Activated CD8-positive, alpha-beta T cell treated with anti-CD3 and anti-CD28 coated beads for 36 hours (primary cell): ENCODE data around the gene TUBA3C. TPM values are rescaled to one million over a fixed set of nuclear protein-coding genes. Genes with fewer than 3 reads are reported as not detected.

Experiments
- ATAC-seq: fragments of 200-7000 bp; cut with Tn5 transposase; one replicate; pipeline ENCODE4 v1.10.0; 2021; ENCODE audit warnings: mild to moderate bottlenecking, moderate library complexity
- CTCF ChIA-PET: fragments of 350-600 bp; sonication (Branson Sonifier 250); formaldehyde crosslinking; loops from one replicate; lab custom pipeline; 2021; ENCODE audit warnings: antibody characterized with exemption; lab: Charles Lee
- POLR2A ChIA-PET: fragments of 350-600 bp; sonication (Branson Sonifier 250); formaldehyde crosslinking; loops from one replicate; lab custom pipeline; 2021; ENCODE audit warnings: antibody characterized with exemption; lab: Charles Lee
- DNase-seq: peaks from one replicate; pipeline ENCODE4 v3.0.0-alpha.2; 2020
- H3K27ac Mint-ChIP-seq: one replicate; pipeline ENCODE4 v1.8.0; 2021; ENCODE audit warnings: mild to moderate bottlenecking, mixed read lengths
- H3K27me3 Mint-ChIP-seq: one replicate; pipeline ENCODE4 v1.8.0; 2021; ENCODE audit warnings: mixed read lengths
- H3K36me3 Mint-ChIP-seq: one replicate; pipeline ENCODE4 v1.8.0; 2021; ENCODE audit warnings: low read depth, mixed read lengths
- H3K4me1 Mint-ChIP-seq: one replicate; pipeline ENCODE4 v1.8.0; 2021; ENCODE audit warnings: low read depth, mixed read lengths
- H3K4me3 Mint-ChIP-seq: one replicate; pipeline ENCODE4 v1.8.0; 2021; ENCODE audit warnings: mild to moderate bottlenecking, moderate library complexity, mixed read lengths
- H3K9me3 Mint-ChIP-seq: one replicate; pipeline ENCODE4 v1.8.0; 2021; ENCODE audit warnings: mixed read lengths
- intact Hi-C: fragments of 100-400 bp; cut with micrococcal nuclease; formaldehyde crosslinking; loops from one replicate; pipeline ENCODE4 v1.10.0; 2022
- total RNA-seq, 2 experiments: library from RNA; stranded (reverse); gene quantifications; one replicate each; pipeline ENCODE4 v1.2.3, GENCODE V29; 2021
- TF ChIP-seq, protein P1 (sequence below): fragments of 200-600 bp; IDR thresholded peaks from one replicate; pipeline ENCODE4 v1.8.0; 2022; ENCODE audit warnings: antibody characterized with exemption, mild to moderate bottlenecking

TUBA3C gene
- total RNA-seq, 2 experiments from 2014 or later: not detected

DNA sequence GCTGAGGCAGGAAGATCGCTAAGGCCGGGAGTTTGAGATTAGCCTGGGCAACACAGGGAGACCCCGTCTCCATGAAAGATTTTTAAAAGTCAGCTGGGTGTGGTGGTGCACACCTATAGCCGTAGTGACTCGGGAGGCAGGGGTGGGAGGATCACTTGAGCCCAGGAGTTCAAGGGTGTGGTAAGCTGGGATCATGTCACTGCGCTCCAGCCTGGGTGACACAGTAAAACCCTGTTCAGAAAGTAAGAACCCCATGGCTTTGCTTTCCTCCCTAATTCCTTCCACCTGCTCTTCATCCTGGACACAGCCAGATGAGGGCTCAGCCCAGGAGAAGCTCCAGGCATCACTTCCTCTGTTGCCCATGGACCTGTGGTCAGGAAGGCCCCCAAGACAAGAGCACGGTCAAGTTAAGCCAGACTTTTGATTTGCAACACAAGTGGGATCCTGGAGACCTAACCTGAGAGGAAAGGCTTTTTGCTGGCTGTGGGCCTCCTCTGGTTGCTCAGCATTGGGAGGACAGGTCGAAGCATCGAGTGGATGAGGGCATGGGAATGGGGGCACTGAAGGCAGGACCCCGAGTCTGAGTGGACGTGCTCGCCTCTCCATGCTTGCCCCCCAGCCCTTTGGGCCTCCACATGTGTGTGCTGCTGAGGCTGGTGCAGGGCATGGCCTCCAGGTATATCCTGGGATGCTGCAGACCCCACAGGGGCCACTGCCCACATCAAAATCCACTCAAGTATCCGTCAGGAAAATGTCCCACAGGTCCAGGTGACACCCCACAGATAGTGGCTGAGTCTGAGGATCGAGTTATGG lies 25.4 kb downstream of the TUBA3C start:
- intact Hi-C loops: no loop called here
- no peak overlapping the region for H3K4me3 Mint-ChIP-seq
- H3K36me3 Mint-ChIP-seq: no peaks in the 10 kb centered on the region
- H3K27ac Mint-ChIP-seq: no peak overlapping the region
- ChIA-PET POLR2A (no interaction called here), CTCF (no interaction called here)
- no peaks in the 10 kb centered on the region for H3K27me3 Mint-ChIP-seq
- TF ChIP-seq, protein P1, sequence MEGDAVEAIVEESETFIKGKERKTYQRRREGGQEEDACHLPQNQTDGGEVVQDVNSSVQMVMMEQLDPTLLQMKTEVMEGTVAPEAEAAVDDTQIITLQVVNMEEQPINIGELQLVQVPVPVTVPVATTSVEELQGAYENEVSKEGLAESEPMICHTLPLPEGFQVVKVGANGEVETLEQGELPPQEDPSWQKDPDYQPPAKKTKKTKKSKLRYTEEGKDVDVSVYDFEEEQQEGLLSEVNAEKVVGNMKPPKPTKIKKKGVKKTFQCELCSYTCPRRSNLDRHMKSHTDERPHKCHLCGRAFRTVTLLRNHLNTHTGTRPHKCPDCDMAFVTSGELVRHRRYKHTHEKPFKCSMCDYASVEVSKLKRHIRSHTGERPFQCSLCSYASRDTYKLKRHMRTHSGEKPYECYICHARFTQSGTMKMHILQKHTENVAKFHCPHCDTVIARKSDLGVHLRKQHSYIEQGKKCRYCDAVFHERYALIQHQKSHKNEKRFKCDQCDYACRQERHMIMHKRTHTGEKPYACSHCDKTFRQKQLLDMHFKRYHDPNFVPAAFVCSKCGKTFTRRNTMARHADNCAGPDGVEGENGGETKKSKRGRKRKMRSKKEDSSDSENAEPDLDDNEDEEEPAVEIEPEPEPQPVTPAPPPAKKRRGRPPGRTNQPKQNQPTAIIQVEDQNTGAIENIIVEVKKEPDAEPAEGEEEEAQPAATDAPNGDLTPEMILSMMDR: no peak
- ATAC-seq (no peak), DNase-seq (no peak)
- no peaks in the 10 kb centered on the region for H3K4me1 Mint-ChIP-seq
- no peaks in the 10 kb centered on the region for H3K9me3 Mint-ChIP-seq

DNA sequence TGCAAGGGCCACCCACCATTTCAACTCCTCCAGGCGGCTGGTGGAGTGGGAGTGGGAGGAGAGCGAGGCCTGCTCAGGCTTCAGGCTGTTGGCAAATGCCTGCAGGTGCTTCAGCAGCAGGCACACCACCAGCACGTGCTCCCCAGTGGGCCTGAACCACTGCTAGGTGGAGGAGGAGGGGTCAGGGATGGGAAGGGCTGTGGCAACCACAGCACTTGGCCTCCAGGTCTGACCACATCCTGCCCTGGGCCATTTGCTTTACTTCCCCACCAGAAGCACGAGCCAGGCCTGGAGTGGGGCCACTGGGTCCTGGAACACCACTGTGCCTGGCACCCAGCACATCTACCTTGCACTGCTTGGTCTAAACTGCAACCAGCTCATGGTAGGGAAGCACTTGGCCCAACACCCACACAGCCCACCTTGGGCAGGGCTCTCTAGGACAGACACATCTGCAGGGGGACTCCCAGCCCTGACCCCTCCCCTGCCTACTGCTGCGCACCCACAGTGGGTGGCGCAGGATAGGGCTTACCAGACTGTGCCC lies 26.2 kb downstream of the TUBA3C start:
- intact Hi-C loops: no loop called here
- DNase-seq (no peak), ATAC-seq (no peak)
- Mint-ChIP-seq H3K4me3 (no peak overlapping the region), H3K9me3 (no peaks in the 10 kb centered on the region), H3K4me1 (no peaks in the 10 kb centered on the region), H3K27me3 (no peaks in the 10 kb centered on the region), H3K27ac (no peak overlapping the region), H3K36me3 (no peaks in the 10 kb centered on the region)
- ChIA-PET POLR2A (no interaction called here), CTCF (no interaction called here)
- TF ChIP-seq, protein P1: no peak

DNA sequence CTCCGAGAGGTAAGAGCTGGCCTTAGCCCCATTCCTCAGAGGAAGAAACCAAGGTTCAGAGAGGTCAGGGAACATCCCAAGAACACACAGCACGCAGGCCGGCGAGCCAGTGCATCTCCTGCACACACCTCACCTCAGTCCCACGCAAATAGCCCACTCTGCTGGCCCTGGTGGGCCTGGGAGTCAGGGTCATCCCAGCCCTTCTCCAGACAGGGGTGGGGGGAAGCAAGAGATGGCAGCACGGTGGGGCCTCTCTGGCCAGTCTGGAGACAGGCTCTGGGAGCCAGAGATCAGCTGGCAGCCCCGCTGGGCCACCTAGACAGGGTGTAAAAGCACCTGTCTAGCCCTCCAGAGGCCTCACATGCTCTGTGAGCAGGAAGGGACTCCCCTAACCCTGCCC lies 26.8 kb downstream of the TUBA3C start:
- intact Hi-C loops: no loop called here
- DNase-seq (no peak), ATAC-seq (no peak)
- Mint-ChIP-seq H3K36me3 (no peaks in the 10 kb centered on the region), H3K9me3 (no peaks in the 10 kb centered on the region), H3K4me1 (no peaks in the 10 kb centered on the region), H3K27ac (no peak overlapping the region), H3K27me3 (no peaks in the 10 kb centered on the region), H3K4me3 (no peak overlapping the region)
- POLR2A ChIA-PET: no interaction called here
- CTCF ChIA-PET: interaction anchor here (1.0 to 1.1 kb wide), 2 partner anchors 53 to 90 kb away, joined by 3 read pairs; no protein-coding TSS in a partner anchor
- TF ChIP-seq, protein P1: no peak

DNA sequence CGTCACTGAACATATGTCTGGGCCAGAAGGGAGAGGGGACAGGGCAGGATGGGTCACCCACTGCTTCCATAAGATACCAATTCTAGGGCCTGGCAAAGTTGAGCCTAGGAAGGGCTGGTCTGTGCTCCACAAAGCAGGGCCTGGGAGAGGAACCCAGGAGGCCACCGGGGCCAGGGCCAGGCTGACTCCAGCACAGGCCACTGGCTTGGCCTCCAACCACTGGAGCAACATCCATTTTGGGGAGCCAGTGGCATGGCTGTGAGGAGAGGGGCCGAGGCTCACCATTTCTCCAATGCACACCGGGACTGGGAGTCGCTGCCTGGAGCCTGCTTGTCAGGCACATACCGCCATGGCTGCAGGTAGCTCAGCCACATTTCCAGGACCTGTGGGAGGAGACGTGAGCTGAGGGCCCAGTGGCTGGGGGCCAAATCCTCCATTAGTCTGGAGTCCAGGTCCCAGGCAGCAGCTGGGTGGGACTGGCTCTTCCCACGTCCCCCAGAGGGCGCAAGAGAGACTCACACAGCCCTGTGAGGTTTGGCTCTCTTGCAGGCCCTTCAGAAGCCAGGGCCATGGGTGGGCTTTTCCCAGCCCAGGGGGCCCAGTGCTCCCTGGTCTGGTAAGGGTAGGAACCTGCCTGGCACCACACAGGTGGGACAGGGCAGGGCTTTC lies 27.7 kb downstream of the TUBA3C start:
- DNase-seq: peak; percentile 30
- Mint-ChIP-seq H3K4me3 (no peak overlapping the region), H3K27me3 (no peaks in the 10 kb centered on the region), H3K9me3 (peaks cover 2% of the 10 kb centered on the region), H3K36me3 (no peaks in the 10 kb centered on the region), H3K4me1 (no peaks in the 10 kb centered on the region), H3K27ac (no peak overlapping the region)
- peak; percentile 56 for ATAC-seq
- TF ChIP-seq, protein P1: peak; percentile 32
- intact Hi-C loops: no loop called here
- POLR2A ChIA-PET: no interaction called here
- CTCF ChIA-PET: interaction anchor here (1.0 to 1.1 kb wide), 2 partner anchors 52 to 91 kb away, joined by 3 read pairs; no protein-coding TSS in a partner anchor

DNA sequence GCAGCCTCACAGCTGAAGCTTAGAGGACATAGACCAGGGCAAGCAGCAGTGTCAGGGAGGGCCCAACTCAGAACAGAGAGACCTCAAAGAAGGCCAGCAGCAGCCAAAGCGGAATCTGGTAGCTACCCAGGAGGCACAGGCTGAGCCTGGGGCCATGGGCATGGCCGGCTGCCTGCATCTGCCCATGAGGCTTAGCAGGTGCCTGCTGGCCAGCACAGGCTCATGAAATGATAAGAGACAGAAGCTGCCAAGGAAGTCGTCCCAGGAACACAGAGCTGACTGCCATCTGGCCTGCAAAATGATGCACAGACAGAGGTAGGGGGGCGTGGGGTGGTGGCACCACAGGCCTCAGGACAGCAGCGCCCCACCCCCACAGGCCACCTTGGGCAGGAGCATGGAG lies 29.2 kb downstream of the TUBA3C start:
- TF ChIP-seq, protein P1: no peak
- Mint-ChIP-seq H3K36me3 (no peaks in the 10 kb centered on the region), H3K9me3 (peaks cover 9% of the 10 kb centered on the region), H3K4me3 (no peak overlapping the region), H3K4me1 (no peaks in the 10 kb centered on the region), H3K27ac (no peak overlapping the region), H3K27me3 (no peaks in the 10 kb centered on the region)
- DNase-seq: no peak
- CTCF ChIA-PET: no interaction called here
- ATAC-seq: no peak
- POLR2A ChIA-PET: no interaction called here
- intact Hi-C loops: no loop called here
